PC-3 (cell line): ENCODE data around the gene KCND3.

Experiments
- CTCF ChIP-seq: fragments of 300-600 bp; sonication (generic); conservative IDR thresholded peaks from 2 replicates; pipeline ENCODE4 v1.5.1; 2017; ENCODE audit warnings: antibody characterized with exemption, low read depth, mild to moderate bottlenecking, low read length
- EZH2 ChIP-seq: fragments of 300-600 bp; sonication (generic); IDR thresholded peaks from one replicate; pipeline ENCODE4 v1.6.1; 2017; ENCODE audit warnings: antibody characterized with exemption, mild to moderate bottlenecking, low read length; ENCODE audit not compliant: unreplicated experiment

GRCh38 chr1:111911061-111911460 lies 78.4 kb downstream of the KCND3 start:
- TF ChIP-seq CTCF (no peak), EZH2 (no peak)
